ENCODE measurements around the gene RASA1. TPM values are rescaled to one million over a fixed set of nuclear protein-coding genes. Genes with fewer than 3 reads are reported as not detected.
"Not testable (repeated sequence)": the region's sequence is repeated elsewhere in the genome, so short reads cannot be mapped to it uniquely, and the experiment has no call there.

The RASA1 gene
- 10 to 100 TPM; 21.9 to 27.8 TPM for total RNA-seq
- long read RNA-seq, partial matches to known transcripts, result 6 of 8 reads
- long read RNA-seq, other reads (novel, unspliced or antisense), result 0 of 8 reads

DNA sequence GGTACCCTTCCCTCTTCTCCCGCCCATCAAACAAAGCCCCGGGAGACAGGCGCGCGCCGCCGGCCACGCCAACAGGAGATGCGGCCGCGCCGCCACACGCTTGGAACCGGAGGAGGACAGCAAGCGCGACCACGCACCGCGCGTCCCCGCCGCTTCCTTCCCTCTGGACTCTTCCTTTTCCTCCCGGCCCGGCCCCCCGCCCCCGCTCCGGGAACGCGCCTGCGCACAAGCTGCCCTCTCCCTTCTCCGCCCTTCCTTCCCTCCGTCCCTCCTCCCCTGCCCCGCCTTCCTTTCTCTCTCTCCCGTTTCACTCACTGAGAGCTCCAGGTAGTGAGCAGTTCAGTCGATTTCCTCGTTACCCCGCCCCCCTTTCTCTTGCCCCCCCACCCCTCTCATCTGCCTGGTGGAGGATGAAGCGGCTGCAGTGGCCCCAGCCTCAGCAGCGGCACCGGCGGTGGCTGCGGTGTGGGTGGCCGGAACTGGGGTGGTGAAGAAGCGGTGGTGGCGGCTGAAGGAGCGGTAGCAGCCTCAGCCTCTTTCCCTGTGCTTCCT is at the start of gene RASA1:
Gene RASA1 (plus strand): TSS at position 310 of the 552 bp plus-strand sequence. CDS start 569 bp downstream, outside the sequence.
- ATAC-seq, result peak; percentile 90

DNA sequence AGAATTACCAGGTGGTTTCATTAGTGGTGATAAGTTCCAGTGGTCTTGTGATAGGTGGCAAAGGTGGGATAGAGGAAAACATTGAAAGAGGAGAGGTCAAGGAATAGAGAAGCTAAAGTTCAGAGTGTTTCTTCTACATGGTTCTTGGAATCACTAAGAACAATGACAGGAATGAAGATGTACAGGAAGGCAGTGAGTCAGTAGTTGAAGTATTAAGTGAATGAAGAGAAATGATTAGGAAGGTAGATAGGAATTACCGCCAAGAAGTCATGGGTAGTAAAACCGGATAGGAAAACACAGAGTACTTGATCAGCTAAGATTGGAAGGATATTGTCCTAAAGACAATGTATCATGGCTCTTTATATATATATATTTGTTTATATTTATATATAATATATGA is 37.9 kb upstream of the RASA1 start:
- ATAC-seq, result no peak
- intact Hi-C loops (cut with DNase I, micrococcal nuclease), result no loop called here
- no peak for DNase-seq

More for the DNA sequence above, at the start of gene RASA1:
- intact Hi-C loops (cut with DNase I, micrococcal nuclease), result no loop called here
- peak; percentile 95 to 97 for DNase-seq

DNA sequence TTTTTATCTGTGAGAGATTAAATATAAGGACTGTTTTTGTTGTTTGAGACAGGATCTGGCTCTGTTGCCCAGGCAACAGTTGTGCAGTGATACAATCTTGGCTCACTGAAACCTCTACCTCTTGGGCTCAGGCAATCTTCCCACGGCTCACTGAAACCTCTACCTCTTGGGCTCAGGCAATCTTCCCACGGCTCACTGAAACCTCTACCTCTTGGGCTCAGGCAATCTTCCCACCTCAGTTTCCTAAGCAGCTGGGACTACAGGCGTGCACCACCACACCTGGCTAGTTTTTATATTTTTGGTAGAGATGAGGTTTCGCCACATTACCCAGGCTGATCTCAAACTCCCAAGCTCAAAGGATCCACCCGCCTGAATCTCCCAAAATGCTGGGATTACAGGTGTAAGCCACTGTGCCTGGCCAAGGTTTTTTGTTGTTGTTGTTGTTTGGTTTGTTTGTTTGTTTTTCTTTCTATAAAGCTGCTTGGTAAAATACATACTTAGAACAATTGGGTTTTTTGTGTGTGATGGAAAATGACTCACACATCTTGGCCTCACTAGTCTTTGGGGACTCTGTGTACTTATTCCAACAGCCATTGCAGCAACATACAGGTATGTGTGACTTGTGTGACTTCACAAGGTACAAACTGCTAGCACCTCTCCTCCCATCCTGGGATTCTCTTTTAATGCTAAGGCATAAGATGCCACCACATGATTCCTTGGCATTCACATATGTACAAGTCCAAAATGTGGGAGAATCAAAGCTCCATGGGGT is 36.5 kb upstream of the RASA1 start:
- DNase-seq (no peak), ATAC-seq (no peak)
- intact Hi-C loops (cut with DNase I, micrococcal nuclease), result no loop called here

DNA sequence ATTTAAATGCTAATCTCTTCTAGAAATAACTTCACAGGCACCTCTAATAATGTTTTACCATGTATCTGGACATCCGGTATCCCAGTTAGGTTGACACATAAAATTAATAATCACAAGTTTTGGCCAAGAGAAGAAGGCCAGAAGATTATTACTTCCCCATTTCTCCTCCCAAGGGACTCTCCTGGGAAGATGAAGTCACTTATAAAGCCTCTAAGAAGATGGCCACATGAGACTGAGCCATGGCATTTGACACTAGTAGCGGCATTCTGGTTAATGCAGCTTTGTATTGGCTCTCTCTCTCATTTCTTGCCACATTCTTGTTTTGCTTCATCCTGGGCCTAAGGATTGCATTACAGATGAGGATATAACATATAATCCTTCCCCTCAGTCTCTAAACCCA is 34.5 kb upstream of the RASA1 start:
- DNase-seq (no peak), ATAC-seq (no peak)
- intact Hi-C loops (cut with DNase I, micrococcal nuclease), result no loop called here

DNA sequence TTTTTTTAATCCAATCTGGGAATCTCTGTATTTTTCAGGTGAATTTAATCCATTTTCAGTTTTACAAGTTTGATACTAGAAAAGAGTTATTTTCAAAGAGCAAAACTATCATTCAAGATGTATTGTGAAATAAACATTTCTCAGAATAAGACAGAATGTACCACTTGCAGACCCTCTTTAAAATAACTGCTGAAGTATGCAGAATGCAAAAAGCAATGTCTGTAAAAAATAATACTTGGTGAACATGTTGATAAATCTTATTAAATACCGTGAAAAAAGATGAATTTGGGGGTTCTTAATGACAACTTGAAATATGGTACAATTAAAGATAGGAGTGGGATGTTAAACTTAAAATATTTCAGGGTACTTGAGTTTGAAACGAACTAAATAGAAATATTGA is 26.1 kb upstream of the RASA1 start:
- DNase-seq, result no peak
- intact Hi-C loops (cut with DNase I, micrococcal nuclease), result no loop called here
- no peak for ATAC-seq

DNA sequence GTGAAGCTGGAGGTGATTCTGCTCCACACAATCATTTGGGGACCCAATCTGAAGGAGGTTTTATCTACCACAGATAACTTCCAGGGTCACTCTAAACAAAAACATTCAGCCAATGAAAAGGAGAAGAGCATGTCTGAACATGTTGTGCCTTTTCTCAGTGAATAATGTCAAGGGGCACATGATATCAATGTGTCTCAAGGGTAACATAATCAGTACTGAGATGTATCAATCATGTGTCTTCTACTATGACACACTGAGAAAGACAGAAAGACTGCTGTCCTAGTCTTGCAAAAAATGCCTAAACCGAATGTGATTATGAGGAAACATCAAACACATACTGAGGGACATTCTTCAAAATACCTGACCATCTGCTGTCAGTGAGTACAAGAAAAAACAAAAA is 25.4 kb upstream of the RASA1 start:
- intact Hi-C loops (cut with DNase I, micrococcal nuclease), result no loop called here
- ATAC-seq (no peak), DNase-seq (no peak)

DNA sequence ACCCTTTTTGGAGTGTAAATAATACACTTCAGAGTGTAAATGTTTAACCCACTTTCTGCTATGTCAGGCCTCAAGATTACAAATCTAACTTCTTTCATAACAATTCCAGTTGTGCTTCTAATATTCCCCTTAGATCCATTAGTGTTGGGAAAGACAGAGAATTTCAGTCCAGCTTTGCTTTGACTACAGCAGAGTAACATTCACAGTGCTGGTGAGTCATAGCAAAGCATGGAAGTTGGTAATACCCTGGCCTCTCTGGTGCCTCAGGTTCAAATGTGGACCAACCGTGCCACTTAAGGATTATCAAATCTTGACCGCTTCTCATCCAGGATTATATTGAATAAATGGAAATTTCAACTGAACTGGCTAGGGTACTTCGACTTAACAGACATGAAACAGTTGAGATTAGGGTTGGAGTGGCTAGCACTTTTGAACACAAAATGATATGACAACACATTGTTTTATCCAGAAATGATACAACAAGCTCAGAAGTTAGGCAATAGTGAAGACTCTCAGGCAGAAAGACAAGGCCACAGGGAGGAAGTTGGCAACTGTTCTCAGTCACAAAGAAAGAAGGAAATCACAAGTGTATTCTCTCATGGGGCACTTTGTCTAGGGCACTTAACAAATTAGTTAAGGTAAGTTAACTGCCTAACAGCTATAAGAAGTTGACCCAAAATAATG is 24.4 kb upstream of the RASA1 start:
- ATAC-seq (no peak), DNase-seq (no peak)
- intact Hi-C loops (cut with DNase I, micrococcal nuclease), result no loop called here

DNA sequence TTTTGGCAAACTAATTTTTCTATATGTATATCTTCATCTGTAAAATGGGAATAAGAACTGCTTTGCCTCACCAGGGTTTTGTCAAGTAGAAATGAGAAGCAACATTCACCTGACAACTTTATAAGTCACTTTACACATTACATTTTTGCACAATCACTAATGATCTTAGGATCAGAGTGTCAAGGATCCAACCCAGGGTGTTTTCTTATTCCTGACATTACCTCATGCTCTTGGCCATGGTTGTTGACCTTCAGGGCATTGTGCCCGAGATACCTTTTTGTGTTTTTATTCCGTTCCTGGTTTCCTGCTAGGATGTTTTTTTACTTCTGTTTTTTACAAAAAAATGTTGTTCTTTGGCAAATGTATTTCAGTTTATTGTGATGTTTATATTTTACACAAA is 22.2 kb upstream of the RASA1 start:
- intact Hi-C loops (cut with DNase I, micrococcal nuclease), result no loop called here
- ATAC-seq, result no peak
- no peak for DNase-seq

DNA sequence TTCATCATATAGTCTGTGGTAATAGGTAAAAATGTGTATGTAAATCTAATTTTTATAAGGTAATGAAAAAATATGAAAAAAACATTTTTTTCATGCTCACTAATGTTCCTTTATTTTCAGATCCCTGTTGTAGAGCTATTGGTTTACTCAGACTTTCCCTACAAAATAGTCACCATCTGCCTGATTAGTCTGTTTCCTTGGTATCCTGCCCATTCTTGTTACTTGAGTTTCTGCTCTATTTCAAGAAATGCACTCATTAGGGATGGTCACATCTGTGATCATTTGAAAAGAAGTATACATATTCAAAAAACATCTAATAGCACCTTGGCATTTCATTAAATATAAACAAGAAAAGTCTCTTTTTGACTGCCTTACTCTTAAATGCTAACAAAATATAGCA is 21.6 kb upstream of the RASA1 start:
- no peak for DNase-seq
- intact Hi-C loops (cut with DNase I, micrococcal nuclease), result no loop called here
- no peak for ATAC-seq

DNA sequence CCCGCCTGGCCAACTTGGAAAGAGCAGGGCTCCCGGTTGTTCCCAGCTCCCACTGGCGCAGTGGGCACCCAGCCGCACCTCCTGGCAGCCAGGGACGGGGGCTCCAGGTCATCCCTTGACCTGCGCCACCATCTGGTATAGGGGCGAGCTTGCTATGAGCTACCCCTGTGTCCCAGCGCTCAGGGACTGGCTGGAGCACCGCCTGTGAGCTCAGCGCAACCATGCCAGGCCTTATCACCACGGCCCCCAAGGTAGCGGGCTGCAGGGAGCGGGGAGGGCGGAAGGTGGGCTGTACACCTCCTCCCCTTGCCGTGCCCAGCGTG is 15.4 kb upstream of the RASA1 start:
- DNase-seq (no peak), ATAC-seq (no peak)
- intact Hi-C loops (cut with DNase I, micrococcal nuclease), result no loop called here

DNA sequence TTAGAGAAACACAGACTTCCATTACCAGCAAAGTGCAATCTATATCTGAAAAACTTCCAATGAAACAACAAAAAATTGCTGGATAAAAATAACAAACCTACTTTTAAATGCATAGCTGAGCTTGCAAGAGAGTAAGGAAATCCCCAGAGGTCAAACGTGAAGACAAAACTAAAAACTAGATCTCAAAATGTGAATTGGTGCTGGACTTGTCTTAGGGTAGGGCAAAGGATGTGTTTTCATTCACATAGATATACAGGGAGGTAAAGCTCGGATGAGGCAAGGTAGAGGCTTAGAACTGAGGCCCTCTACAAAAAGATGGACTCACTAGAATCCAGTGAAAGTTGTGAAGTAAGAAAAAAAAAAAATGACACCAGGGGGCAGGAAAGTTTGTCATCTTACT is 13.6 kb upstream of the RASA1 start:
- ATAC-seq (no peak), DNase-seq (no peak)
- intact Hi-C loops (cut with DNase I, micrococcal nuclease), result no loop called here

DNA sequence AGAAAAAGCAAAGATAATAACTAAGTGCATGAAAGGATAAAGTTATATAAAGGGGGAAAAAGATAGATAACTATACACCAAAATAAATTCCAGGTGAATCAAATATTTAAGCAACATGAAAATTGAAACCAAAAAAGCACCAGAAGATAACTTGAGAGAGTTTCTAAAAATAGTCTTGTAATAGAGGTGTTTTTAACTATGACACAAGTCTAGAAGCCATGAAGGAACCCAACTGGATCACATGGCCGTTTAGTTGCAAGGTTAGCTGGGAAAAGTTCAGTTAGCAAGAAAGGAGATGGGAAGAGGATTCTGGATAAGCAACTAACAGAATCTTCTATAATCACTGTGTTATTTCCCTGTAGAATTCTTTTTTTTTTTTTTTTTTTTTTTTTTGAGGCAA is 9.2 kb upstream of the RASA1 start:
- intact Hi-C loops (cut with DNase I, micrococcal nuclease), result no loop called here
- no peak for ATAC-seq
- DNase-seq, result no peak

DNA sequence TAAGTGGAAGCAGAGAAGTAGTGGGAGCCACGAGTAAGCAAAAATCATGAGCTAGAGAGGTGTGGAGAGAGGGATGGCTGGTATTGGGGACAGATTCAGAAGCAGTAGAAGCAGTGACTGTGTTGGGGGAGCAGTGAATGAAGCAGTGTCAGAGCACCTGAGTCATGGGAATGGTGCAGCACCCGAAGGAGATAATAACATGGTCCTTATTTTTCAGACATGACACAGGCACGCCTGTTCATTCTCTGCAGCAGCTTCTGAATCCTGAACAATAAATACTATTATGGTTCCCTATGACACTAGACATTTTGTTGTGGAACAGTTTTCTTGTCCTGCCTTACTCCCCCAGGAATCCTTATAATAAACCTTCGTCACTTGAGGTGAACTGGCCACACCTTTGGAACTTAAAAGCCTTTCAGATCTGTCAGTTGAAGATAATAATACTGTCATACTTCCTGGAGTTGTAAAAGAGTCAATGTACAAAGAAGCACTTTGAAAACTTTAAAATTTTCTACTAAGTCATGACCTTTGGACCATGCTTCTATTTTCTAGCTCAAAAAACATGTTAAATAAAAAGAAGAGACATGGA is 7.0 kb upstream of the RASA1 start:
- intact Hi-C loops (cut with DNase I, micrococcal nuclease), result no loop called here
- DNase-seq, result no peak
- peak; percentile 98 for ATAC-seq

DNA sequence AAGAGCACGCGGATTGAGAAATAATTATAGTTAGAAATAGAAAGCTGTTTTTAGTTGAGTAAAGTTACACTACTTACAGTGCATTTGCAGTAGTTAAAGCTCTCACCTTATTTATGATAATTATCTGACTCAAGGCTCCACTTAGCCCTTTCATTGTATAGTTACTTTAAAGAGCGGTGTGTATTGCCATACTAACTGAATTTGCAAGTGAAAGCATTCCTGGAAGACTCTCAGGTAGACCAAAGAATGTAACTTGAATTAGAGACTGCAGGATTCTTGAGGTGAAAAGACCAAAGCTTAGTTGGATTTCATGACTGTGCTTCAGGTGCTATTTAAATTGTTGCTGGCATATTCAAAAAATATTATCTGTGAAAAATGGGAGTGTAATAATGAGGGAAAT is 4.2 kb upstream of the RASA1 start:
- intact Hi-C loops (cut with DNase I, micrococcal nuclease), result no loop called here

DNA sequence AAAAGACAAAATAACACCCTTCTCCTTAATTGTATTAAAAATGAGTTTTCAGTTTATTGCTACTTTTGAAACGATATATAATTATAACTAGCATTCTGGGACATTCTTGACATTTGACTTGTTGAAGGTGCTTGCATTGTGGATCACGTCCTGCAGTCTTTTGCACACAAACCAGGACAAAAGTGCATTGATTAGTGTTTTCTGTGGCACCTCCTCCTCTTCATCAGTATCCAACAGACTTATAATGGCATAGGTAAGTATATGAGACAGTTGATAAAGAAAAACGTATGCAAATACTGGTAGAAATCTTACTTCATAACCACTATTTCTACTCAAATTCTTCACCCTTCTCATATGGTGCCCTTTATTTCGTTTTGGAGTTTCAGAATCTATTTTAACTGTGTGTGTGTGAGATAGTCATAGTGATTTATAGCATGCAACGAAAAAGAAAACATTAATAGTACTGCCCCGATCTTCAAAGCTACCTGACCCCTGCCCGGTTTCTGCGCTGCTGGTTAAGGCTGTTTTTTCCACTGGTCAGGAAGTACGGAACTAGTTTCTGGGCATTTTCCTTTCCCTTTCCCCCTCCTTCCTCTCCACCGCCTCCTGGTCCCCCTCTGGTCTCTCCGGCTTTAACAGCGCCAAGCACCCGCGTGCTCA is 639 bp upstream of the RASA1 start:
- intact Hi-C loops (cut with DNase I, micrococcal nuclease), result no loop called here
- DNase-seq (no peak), ATAC-seq (no peak)

More for the DNA sequence above, 4.2 kb upstream of the RASA1 start:
- DNase-seq (no peak), ATAC-seq (no peak)

DNA sequence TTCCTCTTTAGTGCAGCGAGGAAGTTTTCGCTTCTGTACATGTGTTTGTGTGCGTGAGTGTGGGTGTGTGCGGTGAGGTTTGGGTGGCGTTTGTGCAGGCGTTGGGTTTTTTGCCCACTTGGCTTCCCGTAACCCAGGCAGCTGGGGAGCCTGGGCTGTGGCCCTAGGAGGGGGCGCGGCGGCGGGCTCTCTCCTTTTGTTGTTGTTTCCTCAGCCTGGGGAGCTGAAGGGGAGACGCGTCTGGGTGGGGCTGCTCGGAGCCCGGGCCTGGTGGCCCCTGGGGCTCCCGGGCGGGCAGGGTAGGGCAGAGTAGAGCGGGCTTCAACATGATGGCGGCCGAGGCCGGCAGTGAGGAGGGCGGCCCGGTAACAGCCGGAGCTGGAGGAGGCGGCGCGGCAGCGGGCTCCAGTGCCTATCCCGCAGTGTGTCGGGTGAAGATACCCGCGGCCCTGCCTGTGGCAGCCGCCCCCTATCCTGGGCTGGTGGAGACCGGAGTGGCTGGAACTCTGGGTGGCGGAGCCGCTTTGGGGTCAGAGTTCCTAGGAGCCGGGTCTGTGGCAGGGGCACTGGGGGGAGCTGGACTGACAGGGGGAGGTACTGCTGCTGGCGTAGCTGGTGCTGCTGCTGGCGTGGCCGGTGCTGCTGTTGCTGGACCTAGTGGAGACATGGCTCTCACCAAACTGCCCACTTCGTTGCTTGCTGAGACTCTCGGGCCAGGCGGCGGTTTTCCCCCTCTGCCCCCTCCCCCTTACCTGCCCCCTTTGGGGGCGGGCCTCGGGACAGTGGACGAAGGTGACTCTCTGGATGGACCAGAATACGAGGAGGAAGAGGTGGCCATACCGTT is 665 bp downstream of the RASA1 start:
- intact Hi-C loops (cut with DNase I, micrococcal nuclease), result no loop called here
- DNase-seq (peak; percentile 76 to 79), ATAC-seq (peak; percentile 66)

DNA sequence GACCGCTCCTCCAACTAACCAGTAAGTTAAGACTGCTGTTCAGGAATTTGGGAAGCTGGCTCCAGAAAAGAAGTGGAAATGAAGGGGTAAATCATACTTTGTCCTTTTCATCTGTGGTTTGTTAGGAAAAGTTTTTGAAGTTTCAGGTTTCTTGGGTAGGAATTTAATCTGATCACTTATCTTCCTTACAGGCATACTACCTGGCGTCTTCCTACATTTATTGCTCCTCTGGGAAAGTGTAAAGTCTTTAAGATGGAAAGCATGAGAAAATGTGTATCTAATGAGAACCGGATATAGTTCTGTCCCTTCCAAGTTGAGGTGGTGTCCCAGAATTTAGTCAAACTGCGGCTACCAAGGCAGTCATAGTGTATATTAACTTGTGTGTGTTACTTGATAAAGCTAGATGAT is 1.3 kb downstream of the RASA1 start:
- intact Hi-C loops (cut with DNase I, micrococcal nuclease), result no loop called here
- ATAC-seq (no peak), DNase-seq (no peak)

DNA sequence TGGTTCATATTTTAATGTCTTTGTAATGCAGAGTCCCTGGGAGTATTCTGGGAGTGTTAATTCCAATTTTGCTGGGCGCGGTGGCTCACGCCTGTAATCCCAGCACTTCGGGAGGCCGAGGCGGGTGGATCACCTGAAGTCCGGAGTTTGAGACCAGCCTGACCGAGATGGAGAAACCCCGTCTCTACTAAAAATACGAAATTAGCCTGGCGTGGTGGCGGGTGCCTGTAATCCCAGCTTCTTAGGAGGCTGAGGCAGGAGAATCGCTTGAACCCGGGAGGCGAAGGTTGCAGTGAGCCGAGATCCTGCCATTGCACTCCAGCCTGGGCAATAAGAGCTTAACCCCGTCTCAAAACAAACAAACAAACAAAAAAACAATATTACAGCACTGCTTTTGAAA is 3.2 kb downstream of the RASA1 start:
- ATAC-seq; DNase-seq; intact Hi-C loops (cut with DNase I, micrococcal nuclease): not testable (repeated sequence)

DNA sequence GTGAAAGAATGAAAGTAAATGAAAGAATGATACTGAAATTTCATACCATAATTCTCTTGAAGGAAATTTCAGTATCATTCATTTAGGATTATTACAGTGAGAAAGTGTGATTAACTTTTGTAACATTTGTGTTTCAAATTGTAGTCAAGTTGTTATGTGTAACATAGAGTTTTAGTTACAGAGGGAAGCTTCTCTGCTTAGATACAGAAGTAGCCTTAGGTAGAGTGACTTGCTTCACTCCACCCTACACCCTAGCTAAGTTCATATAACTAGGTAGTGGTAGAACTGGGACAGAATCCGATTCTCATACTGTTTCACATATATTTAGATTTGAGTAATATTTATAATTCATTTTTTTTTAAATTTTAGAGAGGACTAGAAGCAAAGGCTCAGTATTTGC is 9.0 kb downstream of the RASA1 start:
- DNase-seq (no peak), ATAC-seq (no peak)
- intact Hi-C loops (cut with DNase I, micrococcal nuclease), result no loop called here
